Fibroblast of villous mesenchyme (primary cell): ENCODE data around the gene CDK19. TPM values are rescaled to one million over a fixed set of nuclear protein-coding genes. Genes with fewer than 3 reads are reported as not detected.
"Not testable (repeated sequence)": the region's sequence is repeated elsewhere in the genome, so short reads cannot be mapped to it uniquely, and the experiment has no call there.

Experiments used
- DNase-seq: peaks from one replicate; pipeline ENCODE4 v3.0.0-alpha.2; 2010; ENCODE audit warnings: low read depth
- H3K4me3 ChIP-seq: 2 replicates; pipeline ENCODE4 v1.5.1; 2011; ENCODE audit warnings: low read depth, mild to moderate bottlenecking, low read length
- CTCF ChIP-seq: IDR thresholded peaks from 2 replicates; pipeline ENCODE4 v1.5.1; 2012; ENCODE audit warnings: low read depth, mild to moderate bottlenecking, low read length; ENCODE audit not compliant: insufficient read depth
- total RNA-seq: library from RNA; depleted of rRNA; stranded (reverse); fragments of >200 nt; gene quantifications from 2 replicates; pipeline ENCODE4 v1.2.3, GENCODE V29; 2012

Gene CDK19
- total RNA-seq, 1 donor, result 9.9 TPM

- DNase-seq, result no peak
- no peak for TF ChIP-seq CTCF
- no peak overlapping the region for H3K4me3 ChIP-seq
These were observed 38.6 kb upstream of the CDK19 start for GRCh38 chr6:110853754-110854477.

GRCh38 chr6:110852773-110853172 lies 37.5 kb upstream of the CDK19 start:
- no peak for DNase-seq

GRCh38 chr6:110849781-110850180 lies 34.5 kb upstream of the CDK19 start:
- H3K4me3 ChIP-seq, result no peak overlapping the region
- TF ChIP-seq CTCF, result no peak
- no peak for DNase-seq

More at GRCh38 chr6:110852773-110853172, 37.5 kb upstream of the CDK19 start:
- no peak overlapping the region for H3K4me3 ChIP-seq
- TF ChIP-seq CTCF, result no peak

- no peak for TF ChIP-seq CTCF
- no peak overlapping the region for H3K4me3 ChIP-seq
- no peak for DNase-seq
These were observed 26.0 kb upstream of the CDK19 start for GRCh38 chr6:110841266-110841665.

- DNase-seq, H3K4me3 ChIP-seq: not testable (repeated sequence)
These were observed 20.5 kb upstream of the CDK19 start for GRCh38 chr6:110835751-110836150.

GRCh38 chr6:110833831-110834230 lies 18.6 kb upstream of the CDK19 start:
- DNase-seq, result no peak
- no peak overlapping the region for H3K4me3 ChIP-seq
- no peak for TF ChIP-seq CTCF

- no peak overlapping the region for H3K4me3 ChIP-seq
- no peak for TF ChIP-seq CTCF
- DNase-seq, result no peak
These were observed 16.1 kb upstream of the CDK19 start for GRCh38 chr6:110831405-110831804.
